GM19239 (cell line): Measurements from ENCODE around the gene CASQ2.
A peak's percentile ranks its signal among the peaks of the same experiment; 100 is the strongest.
"Not testable (repeated sequence)": the region's sequence is repeated elsewhere in the genome, so short reads cannot be mapped to it uniquely, and the experiment has no call there.

Experiments used
- DNase-seq: peaks from one replicate; pipeline ENCODE4 v3.0.0; 2011; ENCODE audit warnings: low spot score; ENCODE audit not compliant: insufficient read length
- FAIRE-seq: peaks from 2 replicates; lab custom pipeline; 2011; peaks lifted over from hg19 to GRCh38; lab: Jason Lieb, UNC

The CASQ2 gene

DNA sequence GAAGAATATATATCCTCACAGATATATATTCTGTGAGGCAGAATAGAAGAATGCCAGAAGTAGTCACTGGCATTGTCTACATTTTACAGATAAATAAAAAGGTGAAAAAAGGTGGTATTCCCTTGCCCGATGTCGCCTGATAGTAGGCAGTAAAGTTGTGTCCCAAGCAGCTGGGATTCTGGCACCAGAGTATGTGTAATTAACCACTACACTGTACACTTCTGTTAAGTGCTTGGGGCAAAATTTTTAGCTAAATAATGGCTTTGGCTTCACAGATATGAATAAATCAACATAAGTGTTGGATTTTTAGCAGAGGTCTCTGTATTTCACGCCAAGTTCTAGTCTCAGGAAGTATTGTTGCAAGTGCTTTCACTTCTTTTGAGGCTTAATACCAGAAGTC is 13.3 kb upstream of the CASQ2 start:
- FAIRE-seq = no peak
- no peak for DNase-seq

DNA sequence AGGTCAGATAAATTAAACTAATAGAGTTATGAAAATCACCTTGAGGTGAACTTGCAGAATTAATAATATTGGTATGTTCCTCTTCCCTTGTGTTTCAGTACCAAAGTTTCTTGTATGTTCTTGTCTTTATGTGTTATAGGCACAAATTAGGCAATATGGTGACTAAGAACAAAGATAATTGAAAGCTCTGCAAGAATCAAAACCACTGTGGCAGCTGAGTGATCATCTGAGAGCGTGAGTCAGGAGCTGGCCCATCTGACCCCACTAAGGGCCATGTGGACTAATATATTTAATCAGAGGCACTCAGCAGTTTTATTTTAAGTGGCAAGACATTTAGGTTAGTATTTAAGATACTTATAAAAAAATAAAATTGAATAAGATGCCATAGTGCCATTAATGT is 12.8 kb upstream of the CASQ2 start:
- FAIRE-seq (no peak), DNase-seq (no peak)

DNA sequence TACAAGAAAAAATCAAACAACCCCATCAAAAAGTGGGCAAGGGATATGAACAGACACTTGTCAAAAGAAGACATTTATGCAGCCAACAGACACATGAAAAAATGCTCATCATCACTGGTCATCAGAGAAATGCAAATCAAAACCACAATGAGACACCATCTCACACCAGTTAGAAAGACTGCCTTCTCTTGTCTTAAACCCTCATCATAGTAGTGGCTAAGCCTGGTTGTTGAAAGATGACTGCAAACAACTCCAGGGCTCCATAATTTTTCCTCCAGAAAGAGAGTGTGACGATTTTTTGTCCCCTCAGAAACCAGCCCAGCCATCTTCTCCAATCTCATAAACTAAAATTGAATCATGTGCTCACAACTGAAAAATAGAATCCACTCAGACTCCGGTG is 12.1 kb upstream of the CASQ2 start:
- FAIRE-seq, DNase-seq: not testable (repeated sequence)

DNA sequence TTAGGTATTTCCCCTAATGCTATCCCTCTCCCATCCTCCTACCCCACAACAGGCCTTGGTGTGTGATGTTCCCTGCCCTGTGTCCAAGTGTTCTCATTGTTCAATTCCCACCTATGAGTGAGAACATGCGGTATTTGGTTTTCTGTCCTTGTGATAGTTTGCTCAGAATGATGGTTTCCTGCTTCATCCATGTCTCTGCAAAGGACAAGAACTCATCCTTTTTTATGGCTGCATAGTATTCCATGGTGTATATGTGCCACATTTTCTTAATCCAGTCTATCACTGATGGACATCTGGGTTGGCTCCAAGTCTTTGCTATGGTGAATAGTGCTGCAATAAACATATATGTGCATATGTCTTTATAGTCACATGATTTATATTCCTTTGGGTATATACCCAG is 10.6 kb upstream of the CASQ2 start:
- not testable (repeated sequence) for FAIRE-seq, DNase-seq

DNA sequence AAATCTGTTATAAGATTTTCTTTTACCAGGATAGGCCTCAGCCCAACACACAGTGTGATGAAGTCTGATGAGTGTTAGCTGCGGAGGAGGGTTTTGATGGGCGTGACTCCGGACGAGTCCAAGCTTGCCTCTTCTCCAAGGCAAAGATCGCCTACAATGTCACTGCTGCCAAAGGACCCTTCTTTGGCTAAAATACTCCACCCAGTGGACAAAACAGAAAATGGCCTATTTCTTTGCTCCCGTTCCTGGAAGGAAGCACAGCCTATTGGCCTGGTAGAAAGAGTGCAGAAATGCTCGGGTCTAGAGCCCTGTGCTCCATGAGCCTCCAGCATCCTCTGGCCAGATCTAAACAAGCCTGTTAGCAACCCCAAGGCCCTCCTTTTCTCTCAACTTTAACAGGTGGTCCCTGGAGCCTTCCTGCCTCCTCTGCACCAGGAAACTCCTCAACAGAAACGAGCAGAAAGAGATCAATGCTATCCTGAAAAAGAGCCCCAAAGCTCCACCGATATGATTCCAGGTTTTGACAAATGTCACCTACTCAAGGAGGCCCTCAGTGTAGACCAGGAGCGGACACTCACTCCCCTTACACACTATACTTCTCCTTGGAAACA is 3.4 kb upstream of the CASQ2 start:
- FAIRE-seq (peak; percentile 89), DNase-seq (peak; percentile 44)

DNA sequence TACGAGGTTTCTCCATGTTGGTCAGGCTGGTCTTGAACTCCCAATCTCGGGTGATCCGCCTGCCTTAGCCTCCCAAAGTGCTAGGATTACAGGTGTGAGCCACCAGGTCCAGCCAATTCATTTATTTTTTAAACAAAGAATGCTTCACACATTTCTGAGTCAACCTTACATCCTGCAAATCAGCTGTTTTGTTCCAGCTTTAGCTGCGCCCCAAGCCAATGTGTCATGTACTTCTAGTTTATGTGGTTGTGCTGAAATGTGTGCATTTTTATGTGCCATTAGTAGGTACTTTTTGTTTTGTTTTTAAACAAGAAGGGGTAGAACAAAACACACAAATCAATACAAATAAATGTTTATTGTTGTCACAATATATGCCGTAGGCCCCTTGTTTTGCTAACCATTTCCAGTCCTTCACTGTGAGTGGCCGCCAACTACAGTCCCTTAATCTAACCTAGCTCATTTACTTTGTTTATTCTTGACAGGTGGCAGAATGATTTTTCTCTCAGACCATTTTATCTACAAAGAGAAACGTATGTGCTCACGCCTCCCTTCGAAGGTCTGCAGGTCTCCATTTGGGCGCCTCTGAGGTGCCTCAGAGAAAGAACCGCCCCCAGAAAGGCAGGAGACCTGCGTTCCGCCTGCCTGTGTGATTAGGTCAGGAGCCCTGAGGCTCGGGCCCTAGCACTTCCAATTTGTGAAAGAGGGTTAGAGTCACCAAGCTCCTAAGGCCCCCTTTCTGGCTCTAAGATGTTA is 2.8 kb upstream of the CASQ2 start:
- DNase-seq = no peak
- FAIRE-seq = no peak

DNA sequence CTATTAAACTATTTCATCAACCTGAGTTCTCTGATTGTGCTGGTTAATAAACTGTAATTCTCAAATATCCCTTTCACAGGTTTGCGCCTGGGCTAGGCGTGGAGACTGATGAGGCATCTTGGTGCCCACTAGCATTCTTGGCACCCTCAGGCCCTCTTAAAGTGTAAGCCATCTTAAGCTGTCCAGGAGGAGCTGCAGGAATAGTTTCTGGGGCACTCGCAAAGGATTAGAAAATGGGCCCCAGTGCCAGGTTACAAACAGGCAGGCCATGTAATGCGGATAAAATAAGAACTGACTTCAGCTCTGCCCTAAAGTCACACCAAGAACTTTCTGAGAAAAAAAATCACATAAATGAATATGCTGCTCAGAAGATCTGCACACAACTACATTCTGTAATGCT is 1.1 kb downstream of the CASQ2 start:
- no peak for DNase-seq
- FAIRE-seq = no peak

DNA sequence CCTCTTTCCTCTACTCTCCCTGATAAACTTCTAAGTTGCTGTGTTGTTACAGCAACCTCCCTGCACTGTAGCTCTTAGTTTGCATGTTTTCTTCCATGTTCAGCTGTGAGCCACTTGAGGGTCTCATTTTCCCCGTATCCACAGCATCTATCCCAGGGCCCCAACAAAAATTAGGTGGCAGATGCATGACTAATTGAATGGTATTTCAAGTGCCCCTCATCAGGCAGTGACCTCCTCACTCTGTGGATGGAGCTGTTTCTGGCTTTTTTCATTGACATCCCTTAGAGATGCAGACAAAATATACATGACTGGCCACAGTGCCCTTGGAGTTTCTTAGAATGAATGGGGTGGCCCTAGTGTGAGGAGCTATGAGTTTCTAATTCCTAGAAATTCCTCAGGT is 3.4 kb downstream of the CASQ2 start:
- DNase-seq = no peak
- no peak for FAIRE-seq

DNA sequence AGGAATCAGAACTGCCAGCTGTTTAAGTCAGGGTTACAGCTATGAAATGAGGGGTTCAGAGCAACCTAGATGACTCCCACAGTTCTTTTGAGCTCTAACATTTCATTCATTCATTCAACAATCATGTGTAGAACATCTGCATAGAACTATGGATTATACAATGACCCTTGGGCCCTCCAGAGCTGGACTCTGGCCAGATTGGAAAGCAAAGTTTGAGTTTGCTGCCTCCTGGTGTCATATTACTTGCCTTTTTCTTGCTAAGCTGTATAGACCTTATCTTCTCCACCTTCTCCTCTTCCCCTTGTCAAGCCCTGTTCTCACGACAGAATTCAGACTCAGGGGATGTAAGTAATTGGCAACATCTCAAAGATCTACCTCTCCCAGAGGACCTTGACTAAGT is 4.0 kb downstream of the CASQ2 start:
- no peak for DNase-seq
- FAIRE-seq = no peak

DNA sequence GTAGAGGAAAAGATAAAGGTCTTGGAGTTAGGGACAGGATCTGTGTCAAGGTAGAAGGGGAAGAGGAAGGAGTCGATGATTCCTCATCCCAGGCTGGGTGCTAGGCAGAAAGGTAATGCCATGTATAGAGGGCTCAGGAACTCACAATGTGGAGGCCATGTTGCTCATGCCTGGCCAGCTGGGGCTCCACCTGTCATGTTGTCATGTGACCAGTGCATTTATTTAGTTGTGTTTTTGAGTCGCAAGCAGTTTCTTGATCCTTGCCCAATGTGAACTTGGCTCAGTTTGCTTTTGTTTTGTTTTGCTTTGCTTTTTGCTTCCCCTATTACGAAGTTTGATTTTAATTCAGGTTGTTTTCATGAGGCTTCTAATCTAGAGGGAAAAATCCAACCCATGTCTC is 5.7 kb downstream of the CASQ2 start:
- FAIRE-seq (no peak), DNase-seq (no peak)

DNA sequence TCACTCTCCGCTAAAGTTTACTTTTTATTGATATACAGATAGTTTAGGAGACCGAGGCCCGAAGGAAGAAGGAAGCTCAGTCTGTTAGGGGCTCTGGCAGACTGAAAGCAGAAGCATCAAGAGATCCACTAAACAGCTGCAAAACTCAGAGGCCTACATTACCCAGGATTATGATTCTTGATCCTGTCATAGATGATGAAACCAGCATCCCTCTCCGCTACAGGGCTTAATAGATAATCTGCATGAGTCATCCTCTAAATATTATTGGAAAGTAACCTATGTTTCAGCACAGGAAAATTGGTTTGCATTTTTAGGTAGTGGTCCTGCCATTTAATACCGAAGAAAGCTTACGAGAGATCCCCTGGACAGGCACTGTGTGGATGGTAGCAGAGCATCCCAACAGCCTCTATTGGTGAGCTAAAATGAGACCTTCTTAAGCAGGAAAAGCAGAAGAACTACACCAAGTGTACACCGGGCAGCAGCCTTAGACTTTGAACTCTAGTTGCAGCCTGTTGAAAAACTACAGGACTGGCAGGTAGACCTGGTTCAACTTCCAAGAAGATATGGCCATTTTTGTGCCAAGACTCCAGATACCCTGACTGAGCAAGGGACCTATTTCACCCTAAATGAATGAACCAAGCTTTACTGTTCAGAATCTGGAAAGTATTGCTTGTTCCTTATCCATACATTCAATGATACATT is 6.8 kb downstream of the CASQ2 start:
- DNase-seq (no peak), FAIRE-seq (no peak)

DNA sequence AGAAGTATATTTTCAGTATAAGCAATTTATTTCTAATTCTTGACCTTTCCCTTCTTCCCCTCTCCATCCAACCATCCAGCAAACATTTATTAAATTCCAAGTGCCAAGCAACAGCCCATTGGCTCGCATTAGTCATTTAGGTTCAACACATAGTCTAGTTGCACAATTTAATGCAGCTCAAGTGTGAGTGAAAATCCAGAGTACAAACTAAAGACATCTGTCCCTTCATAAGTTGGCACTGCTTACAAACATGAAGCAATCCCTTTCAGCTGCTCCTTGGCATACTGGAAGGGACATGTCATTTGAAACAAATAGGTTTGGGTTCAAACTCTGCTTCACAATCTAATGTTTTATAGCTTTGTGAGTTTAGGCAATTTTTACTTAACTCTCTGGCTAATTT is 10.7 kb downstream of the CASQ2 start:
- DNase-seq = no peak
- no peak for FAIRE-seq

DNA sequence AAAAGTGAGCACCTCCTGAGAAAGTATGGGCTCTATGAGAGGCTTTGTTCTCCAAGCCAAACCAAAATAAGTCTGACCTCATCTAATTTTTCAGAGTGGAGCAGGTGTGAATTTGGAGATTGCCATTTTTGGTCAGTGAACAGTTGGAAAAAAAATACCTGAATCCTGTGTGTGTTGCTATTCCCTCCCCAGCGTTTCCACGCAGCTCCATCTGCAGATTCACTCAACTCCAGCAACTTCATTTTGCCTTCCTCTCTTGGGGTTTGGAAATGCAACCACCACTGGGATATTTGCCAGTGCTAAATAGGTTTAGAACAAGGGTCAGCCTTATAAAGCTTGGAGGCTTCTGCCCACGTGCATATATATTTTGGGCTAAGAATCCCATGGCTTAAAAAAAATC is 11.2 kb downstream of the CASQ2 start:
- FAIRE-seq (no peak), DNase-seq (no peak)

DNA sequence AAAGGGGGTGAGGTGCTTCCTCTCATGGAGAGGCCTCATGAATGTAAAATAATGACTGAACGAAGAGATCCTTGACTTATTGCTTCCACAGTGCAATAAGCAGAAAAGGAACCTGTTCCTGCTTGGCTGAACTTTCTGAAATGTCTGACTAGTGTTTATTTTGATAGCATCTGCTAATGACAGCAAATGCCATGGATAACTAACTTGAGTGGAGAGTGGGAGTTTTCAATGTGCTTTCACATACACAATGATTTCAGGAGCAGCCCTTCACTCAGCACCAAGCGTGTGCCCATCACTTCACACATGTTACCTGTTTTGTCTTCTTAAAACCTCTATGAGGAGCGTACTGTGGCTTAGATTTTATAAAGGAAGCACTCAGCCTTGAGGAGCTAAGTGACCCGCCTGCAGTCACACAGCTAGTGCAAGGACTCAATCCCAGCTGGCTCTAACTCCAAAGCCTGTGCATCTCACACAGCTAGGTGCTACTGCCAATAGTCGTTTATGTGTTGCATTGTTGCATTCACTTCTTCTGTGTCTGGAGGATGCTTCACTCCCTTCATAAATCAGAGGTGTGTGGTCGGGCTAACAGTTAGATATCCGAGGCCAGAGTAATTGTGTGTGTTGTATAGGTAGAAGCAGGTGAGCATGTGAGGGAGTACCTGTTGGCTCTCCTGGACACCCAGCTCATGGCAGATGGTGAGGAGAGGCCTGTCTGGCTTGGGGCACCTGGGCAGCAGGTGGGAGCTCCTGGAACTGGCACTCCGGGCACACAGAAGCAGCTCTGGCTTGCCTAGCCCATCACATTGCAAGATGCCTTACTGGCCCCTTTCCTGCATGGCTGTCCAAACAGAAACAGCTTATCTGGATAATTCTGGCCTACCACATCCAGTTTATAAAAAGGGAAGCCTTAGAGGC is 12.8 kb downstream of the CASQ2 start:
- DNase-seq (no peak), FAIRE-seq (no peak)

DNA sequence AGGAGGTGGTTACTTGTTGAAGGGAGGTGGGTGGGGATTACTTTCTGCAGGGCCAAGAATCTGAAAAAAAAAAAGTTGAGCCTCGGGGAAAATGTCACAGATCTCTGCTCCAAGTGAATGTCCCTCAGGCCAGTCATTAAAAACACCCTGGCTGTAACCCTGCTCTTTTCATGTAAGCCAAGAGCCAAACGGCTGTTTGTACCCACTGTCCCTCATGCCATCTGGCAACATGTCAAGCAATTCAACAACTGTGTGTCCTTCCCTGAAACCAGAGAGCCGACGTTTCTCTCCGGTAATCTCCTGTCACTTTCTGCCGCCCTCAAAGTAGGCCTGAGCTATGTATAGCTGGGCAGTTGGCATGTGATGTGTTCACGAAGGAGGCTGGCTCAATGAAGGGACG is 14.7 kb downstream of the CASQ2 start:
- no peak for FAIRE-seq
- DNase-seq = no peak

DNA sequence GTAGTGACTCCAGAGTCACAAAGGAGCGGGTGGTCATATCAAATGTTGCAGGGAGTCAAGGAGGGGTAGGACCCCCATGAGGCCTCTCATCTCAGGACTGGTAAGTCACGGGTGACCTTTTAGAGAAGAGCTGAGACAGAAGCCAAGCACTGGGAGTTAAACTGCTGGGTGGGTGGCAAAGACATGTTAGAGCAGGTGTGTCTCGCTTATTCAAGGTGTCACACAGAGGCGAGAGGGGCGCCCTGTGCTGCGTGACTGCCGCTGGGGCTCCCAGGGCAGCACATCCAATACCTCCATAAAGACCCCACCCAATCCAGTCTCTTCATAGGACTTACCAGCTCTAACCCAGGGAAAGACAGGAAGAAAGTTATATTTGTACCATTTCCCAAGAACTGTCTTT is 15.2 kb downstream of the CASQ2 start:
- no peak for DNase-seq
- no peak for FAIRE-seq

DNA sequence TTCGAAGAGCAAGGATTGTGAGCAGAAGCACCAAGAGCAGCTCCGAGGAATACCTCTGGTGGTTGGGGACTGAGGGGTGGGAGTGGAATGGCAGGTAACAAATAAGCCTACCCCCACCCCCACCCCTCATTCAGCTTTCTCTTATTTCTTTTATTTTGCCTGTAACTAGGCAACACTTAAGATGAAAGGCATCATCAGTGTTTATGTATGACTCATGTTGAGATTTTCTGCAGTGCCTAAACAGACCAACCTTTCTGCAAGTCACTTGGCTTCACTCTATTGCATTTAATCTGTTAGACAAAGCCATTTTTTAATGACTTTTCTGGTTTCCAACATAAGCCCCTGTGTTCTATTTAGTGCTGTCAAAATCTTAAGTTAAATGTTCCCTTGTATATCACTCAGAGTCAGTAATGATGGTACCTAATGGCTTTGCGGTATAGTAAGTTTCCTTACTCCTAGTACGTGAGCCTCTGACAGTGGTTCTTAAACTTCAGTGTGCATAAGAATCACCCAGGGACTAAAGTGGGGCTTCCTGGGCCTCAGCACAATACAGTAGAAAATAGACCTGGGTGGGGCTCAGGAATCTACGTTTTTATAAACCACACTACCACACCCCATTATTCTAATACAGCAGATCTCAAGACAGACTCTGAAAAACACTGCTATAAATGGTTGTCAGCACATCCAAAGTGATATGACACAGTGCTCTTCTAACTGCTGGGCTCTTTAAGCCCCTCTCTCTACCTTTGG is 19.9 kb downstream of the CASQ2 start:
- no peak for DNase-seq
- FAIRE-seq = no peak

DNA sequence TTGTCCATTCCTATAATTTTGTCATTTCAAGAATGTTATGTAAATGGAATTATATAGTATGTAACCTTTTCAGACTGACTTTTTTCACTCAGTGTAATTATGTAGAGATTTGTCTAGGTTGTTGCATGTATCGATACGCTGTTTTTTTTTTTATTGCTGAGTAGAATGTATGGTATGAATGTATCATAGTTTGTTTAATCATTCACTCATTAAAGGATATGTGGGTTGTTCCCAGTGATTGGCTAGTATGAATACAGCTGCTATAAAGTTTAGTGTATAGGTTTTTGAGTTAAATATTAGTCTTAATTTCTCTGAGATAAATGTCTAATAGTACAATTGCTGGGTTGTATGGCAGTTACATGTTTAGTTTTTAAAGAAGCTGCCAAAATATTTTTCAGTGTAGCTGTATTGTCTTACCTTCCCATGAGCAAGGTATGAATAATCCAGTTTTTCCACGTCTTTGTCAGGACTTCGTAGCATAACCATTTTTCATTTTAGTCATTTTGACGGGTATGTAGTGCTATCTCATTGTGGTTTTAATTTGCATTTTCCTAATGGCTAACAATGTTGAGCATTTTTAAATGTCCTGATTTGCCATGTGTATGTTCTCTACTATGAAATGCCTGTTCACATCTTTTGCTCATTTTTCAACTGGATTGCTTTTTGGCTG is 22.4 kb downstream of the CASQ2 start:
- FAIRE-seq = peak; percentile 21

DNA sequence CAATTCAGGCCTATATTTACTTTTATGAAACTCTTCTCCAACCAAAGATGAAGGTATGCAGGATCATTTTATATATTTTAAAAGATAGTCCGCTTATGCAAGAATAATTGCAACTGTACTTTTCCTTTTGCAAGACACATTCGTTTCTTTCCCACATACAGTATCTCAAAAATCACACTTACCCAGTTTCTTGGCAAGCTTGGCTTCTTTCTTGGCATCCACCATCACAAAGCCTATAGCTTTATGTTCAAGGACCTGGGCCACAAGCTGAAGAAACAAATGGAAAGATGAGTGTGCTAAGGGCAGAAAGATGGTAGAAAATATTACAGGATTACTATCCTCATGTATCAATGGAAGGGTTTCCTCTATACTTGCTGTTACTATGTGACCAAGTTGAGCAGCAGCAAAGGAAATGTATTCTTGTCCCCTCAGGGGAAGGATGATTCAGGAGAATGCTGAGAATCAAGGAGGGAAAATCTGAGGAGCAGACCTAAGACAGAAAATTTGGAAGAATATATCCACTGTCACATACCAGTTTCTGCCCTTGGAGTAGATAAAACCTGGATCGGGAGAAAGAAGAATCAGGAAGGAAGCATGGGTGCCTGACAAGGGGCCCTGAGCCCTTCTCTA is 23.8 kb downstream of the CASQ2 start:
- DNase-seq = no peak
- no peak for FAIRE-seq

More for the DNA sequence above, 22.4 kb downstream of the CASQ2 start:
- no peak for DNase-seq
